K562 (cell line): Measurements from ENCODE around the gene TESMIN. TPM values are rescaled to one million over a fixed set of nuclear protein-coding genes. Genes with fewer than 3 reads are reported as not detected.

Source experiments
- ARID2 ChIP-seq: fragments of 450-650 bp; IDR thresholded peaks from 2 replicates; pipeline ENCODE4 v1.6.1; 2017; ENCODE audit warnings: antibody characterized with exemption, mild to moderate bottlenecking
- BCL6 ChIP-seq: fragments of 250-450 bp; sonication (Bioruptor Pico); IDR thresholded peaks from 2 replicates; pipeline ENCODE4 v1.4.0; 2020
- CEBPG ChIP-seq, 3 experiments: fragments of 200-800 bp in 1 of 3; sonication (Bioruptor generic) in 1 of 3; sonication (generic) in 1 of 3; formaldehyde crosslinking in 1 of 3; IDR thresholded peaks in 2 of 3; conservative IDR thresholded peaks in 1 of 3; 2 replicates each; pipeline versions ENCODE4 v1.6.1 to v1.8.0; 2016 to 2022; ENCODE audit warnings: missing compliant biosample characterization in 2 of 3, missing genetic modification characterization in 2 of 3, mild to moderate bottlenecking in 1 of 3, missing genetic modification reagents in 1 of 3
- DIDO1 ChIP-seq: fragments of 450-650 bp; IDR thresholded peaks from 2 replicates; pipeline ENCODE4 v1.6.1; 2016; ENCODE audit warnings: low read depth, missing biosample characterization, missing genetic modification characterization
- EP300 ChIP-seq: IDR thresholded peaks from 2 replicates; pipeline ENCODE4 v1.6.1; 2012; ENCODE audit warnings: low read length, improper control_type of control experiment
- ETV1 ChIP-seq: fragments of 450-650 bp; conservative IDR thresholded peaks from 2 replicates; pipeline ENCODE4 v1.6.1; 2016; ENCODE audit warnings: missing genetic modification characterization, control low read depth, low read depth, missing compliant biosample characterization
- MGA ChIP-seq: fragments of 450-650 bp; IDR thresholded peaks from 2 replicates; pipeline ENCODE4 v1.6.1; 2016; ENCODE audit warnings: mild to moderate bottlenecking, moderate library complexity
- PHB ChIP-seq: fragments of 250-450 bp; sonication (Bioruptor Pico); IDR thresholded peaks from 2 replicates; pipeline ENCODE4 v1.5.0; 2021
- POU5F1 ChIP-seq: fragments of 150-350 bp; IDR thresholded peaks from 2 replicates; pipeline ENCODE4 v1.6.1; 2014; ENCODE audit warnings: borderline replicate concordance, low read length, low read depth, mild to moderate bottlenecking; ENCODE audit not compliant: partially characterized antibody
- PRMT5 ChIP-seq: sonication (generic); formaldehyde crosslinking; IDR thresholded peaks from 2 replicates; pipeline ENCODE4 v1.5.0; 2020; ENCODE audit warnings: missing genetic modification reagents
- U2AF1 ChIP-seq: fragments of 200-400 bp; formaldehyde crosslinking; optimal IDR thresholded peaks from 2 replicates; pipeline ENCODE3; 2017; ENCODE audit warnings: mild to moderate bottlenecking, low read depth, low read length, moderate library complexity
- ZHX1 ChIP-seq: fragments of 150-350 bp; conservative IDR thresholded peaks from 2 replicates; pipeline ENCODE4 v1.6.1; 2014; ENCODE audit warnings: low read length
- ZNF23 ChIP-seq: fragments of 250-450 bp; sonication (Bioruptor Pico); IDR thresholded peaks from 2 replicates; pipeline ENCODE4 v1.4.0; 2020; ENCODE audit warnings: mild to moderate bottlenecking
- polyA plus RNA-seq, 8 experiments: library from polyadenylated mRNA; depleted of rRNA in 4 of 8; stranded (reverse) in 5 of 8; unstranded in 3 of 8; fragments of >200 nt; fragmentation: Nextera tagmentation in 2 of 8; fragmentation: Illumina TruSeq in 1 of 8; extraction: Ambion mirVana in 2 of 8; extraction: Trizol in 1 of 8; gene quantifications; 2 replicates each; pipeline versions ENCODE4 v1.2.1 to v1.2.3, GENCODE V29; 2011 to 2014; ENCODE audit warnings: inconsistent platforms in 1 of 8, missing spikeins in 1 of 8
- total RNA-seq, 7 experiments: library from RNA; depleted of rRNA in 6 of 7; stranded (reverse); fragments of >200 nt in 6 of 7; fragmentation: Illumina TruSeq in 2 of 7; extraction: Trizol in 2 of 7; gene quantifications; 2 replicates each; pipeline versions ENCODE4 v1.2.1 to v1.2.3, GENCODE V29; 2011 to 2021; ENCODE audit warnings: low replicate concordance in 1 of 7
- TF ChIP-seq, protein P1 (sequence below): sonication (generic); formaldehyde crosslinking; IDR thresholded peaks from 2 replicates; pipeline ENCODE4 v1.5.0; 2020; ENCODE audit warnings: missing genetic modification reagents

The TESMIN gene
- total and polyA plus RNA-seq, 9 of the 15 experiments (the other 6 are each of a cell fraction or from before 2014, with no cell fraction given): 8.9 to 50.5 (median 15.0) TPM

DNA sequence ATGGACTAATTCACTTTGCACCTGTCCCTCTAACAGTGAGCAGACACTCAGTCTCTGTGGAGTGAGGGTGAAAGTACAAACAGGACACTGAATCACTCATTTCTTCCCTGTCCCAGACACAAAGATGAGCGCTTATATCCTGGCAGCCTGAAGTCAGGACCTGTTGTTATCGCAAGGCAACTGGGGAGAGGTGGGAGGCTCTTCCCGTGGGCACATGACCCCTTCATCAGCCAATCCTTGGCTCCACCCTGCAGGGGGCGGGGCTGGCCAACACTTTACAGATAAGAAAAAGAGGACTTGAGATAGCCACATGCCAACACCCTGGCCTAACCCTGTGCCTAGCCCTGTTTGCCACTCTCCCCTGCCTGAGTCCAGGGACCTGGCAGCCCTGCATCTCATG lies 29.5 kb upstream of the TESMIN start (continued):
- TF ChIP-seq ZHX1: no peak
- TF ChIP-seq, protein P1, sequence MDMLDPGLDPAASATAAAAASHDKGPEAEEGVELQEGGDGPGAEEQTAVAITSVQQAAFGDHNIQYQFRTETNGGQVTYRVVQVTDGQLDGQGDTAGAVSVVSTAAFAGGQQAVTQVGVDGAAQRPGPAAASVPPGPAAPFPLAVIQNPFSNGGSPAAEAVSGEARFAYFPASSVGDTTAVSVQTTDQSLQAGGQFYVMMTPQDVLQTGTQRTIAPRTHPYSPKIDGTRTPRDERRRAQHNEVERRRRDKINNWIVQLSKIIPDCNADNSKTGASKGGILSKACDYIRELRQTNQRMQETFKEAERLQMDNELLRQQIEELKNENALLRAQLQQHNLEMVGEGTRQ (CRISPR knock-in tag): peak; percentile 95
- TF ChIP-seq POU5F1: no peak
- TF ChIP-seq U2AF1: no peak
- TF ChIP-seq ETV1 (tag): no peak
- TF ChIP-seq MGA: peak; percentile 26; the same call in 1 of the 2 replicates
- TF ChIP-seq ARID2: no peak
- no peak for TF ChIP-seq CEBPG (CRISPR knock-in tag; IDR thresholded peaks at IDR 0.05)
- no peak for TF ChIP-seq CEBPG (tag; conservative IDR thresholded peaks at IDR 0.05 in 1 of 2, IDR thresholded peaks at IDR 0.05 in 1 of 2)
- no peak for TF ChIP-seq EP300
- no peak for TF ChIP-seq DIDO1 (tag)
- TF ChIP-seq ZNF23 (CRISPR knock-in tag): no peak
- TF ChIP-seq PHB: no peak
- no peak for TF ChIP-seq PRMT5
- no peak for TF ChIP-seq BCL6 (CRISPR knock-in tag)
